GM23338 (cell line): ENCODE results near the gene LAPTM5. TPM values are rescaled to one million over a fixed set of nuclear protein-coding genes. Genes with fewer than 3 reads are reported as not detected.

ENCODE experiments used
- ATAC-seq: fragments of 200-7000 bp; cut with Tn5 transposase; 3 replicates; pipeline ENCODE4 v1.9.1; 2020
- DNase-seq: peaks from one replicate; pipeline ENCODE4 v3.0.0-alpha.2; 2015; ENCODE audit warnings: low spot score
- H2AFZ ChIP-seq: fragments of 200-600 bp; sonication (generic); 2 replicates; pipeline ENCODE4 v1.8.0; 2016; ENCODE audit warnings: antibody characterized with exemption, mild to moderate bottlenecking, moderate library complexity
- H3F3A ChIP-seq: fragments of 200-600 bp; sonication (generic); replicated peaks from 2 replicates; pipeline ENCODE4 v1.8.0; 2017; ENCODE audit warnings: antibody characterized with exemption, mixed run types, low read depth
- H3K27ac ChIP-seq: fragments of 200-600 bp; sonication (generic); 2 replicates; pipeline ENCODE4 v1.6.1; 2016; ENCODE audit warnings: low read depth
- H3K27me3 ChIP-seq: fragments of 200-600 bp; sonication (generic); 2 replicates; pipeline ENCODE4 v1.8.0; 2016; ENCODE audit warnings: mild to moderate bottlenecking, mixed run types, moderate library complexity; ENCODE audit not compliant: insufficient read depth
- H3K36me3 ChIP-seq: fragments of 200-600 bp; sonication (generic); 2 replicates; pipeline ENCODE4 v1.8.0; 2016; ENCODE audit warnings: mild to moderate bottlenecking; ENCODE audit not compliant: insufficient read depth
- H3K4me1 ChIP-seq: fragments of 200-600 bp; sonication (generic); 2 replicates; pipeline ENCODE4 v1.8.0; 2016; ENCODE audit warnings: mild to moderate bottlenecking, moderate library complexity; ENCODE audit not compliant: insufficient read depth
- H3K4me2 ChIP-seq: fragments of 200-600 bp; sonication (generic); 2 replicates; pipeline ENCODE4 v1.7.1; 2017; ENCODE audit warnings: mixed run types
- H3K4me3 ChIP-seq: fragments of 200-600 bp; sonication (generic); 2 replicates; pipeline ENCODE4 v1.6.1; 2016; ENCODE audit warnings: mixed run types
- H3K79me2 ChIP-seq: fragments of 200-600 bp; sonication (generic); replicated peaks from 2 replicates; pipeline ENCODE4 v1.8.0; 2017; ENCODE audit warnings: mild to moderate bottlenecking; ENCODE audit not compliant: insufficient read depth
- H3K9me2 ChIP-seq: fragments of 200-600 bp; sonication (generic); 2 replicates; pipeline ENCODE4 v1.8.0; 2017; ENCODE audit not compliant: insufficient read depth
- H4K20me1 ChIP-seq: fragments of 200-600 bp; sonication (generic); replicated peaks from 2 replicates; pipeline ENCODE4 v1.8.0; 2017; ENCODE audit warnings: mild to moderate bottlenecking; ENCODE audit not compliant: insufficient read depth
- H3K27ac Mint-ChIP-seq: 2 replicates; pipeline ENCODE4 v1.8.0; 2020; ENCODE audit warnings: inconsistent platforms, mild to moderate bottlenecking, moderate library complexity, mixed read lengths
- H3K27me3 Mint-ChIP-seq: 3 replicates; pipeline ENCODE4 v1.8.0; 2022; ENCODE audit warnings: low read depth, mild to moderate bottlenecking, moderate library complexity, mixed read lengths, inconsistent platforms; ENCODE audit not compliant: insufficient read depth, poor library complexity
- H3K36me3 Mint-ChIP-seq: 3 replicates; pipeline ENCODE4 v1.8.0; 2021; ENCODE audit warnings: low read depth, mild to moderate bottlenecking, inconsistent platforms, moderate library complexity, mixed read lengths
- H3K4me1 Mint-ChIP-seq: 3 replicates; pipeline ENCODE4 v1.8.0; 2020; ENCODE audit warnings: mild to moderate bottlenecking, inconsistent platforms, mixed read lengths
- H3K4me3 Mint-ChIP-seq: 3 replicates; pipeline ENCODE4 v1.8.0; 2021; ENCODE audit warnings: moderate library complexity, mild to moderate bottlenecking, inconsistent platforms, mixed read lengths
- H3K9me3 Mint-ChIP-seq: 3 replicates; pipeline ENCODE4 v1.8.0; 2020; ENCODE audit warnings: moderate library complexity, mild to moderate bottlenecking, inconsistent platforms, mixed read lengths
- CREB1 ChIP-seq: fragments of 250-450 bp; sonication (Bioruptor Pico); IDR thresholded peaks from 2 replicates; pipeline ENCODE4 v1.5.0; 2020; ENCODE audit warnings: low read depth, mild to moderate bottlenecking, moderate library complexity
- ETS1 ChIP-seq: IDR thresholded peaks from 2 replicates; pipeline ENCODE4 v1.6.1; 2016; ENCODE audit warnings: antibody characterized with exemption
- EZH2 ChIP-seq: fragments of 200-600 bp; sonication (generic); IDR thresholded peaks from one replicate; pipeline ENCODE4 v1.8.0; 2017; ENCODE audit warnings: antibody characterized with exemption, mild to moderate bottlenecking, low read depth; ENCODE audit not compliant: unreplicated experiment
- EZH2phosphoT487 ChIP-seq: fragments of 200-600 bp; sonication (generic); IDR thresholded peaks from one replicate; pipeline ENCODE4 v1.8.1; 2018; ENCODE audit warnings: antibody characterized with exemption; ENCODE audit not compliant: unreplicated experiment
- JUNB ChIP-seq: IDR thresholded peaks from one replicate; pipeline ENCODE4 v1.6.1; 2016; ENCODE audit warnings: antibody characterized with exemption; ENCODE audit not compliant: unreplicated experiment
- NANOG ChIP-seq: IDR thresholded peaks from 2 replicates; pipeline ENCODE4 v1.6.1; 2016; ENCODE audit warnings: antibody characterized with exemption, borderline replicate concordance
- POLR2AphosphoS5 ChIP-seq: IDR thresholded peaks from 2 replicates; pipeline ENCODE4 v1.6.1; 2016; ENCODE audit warnings: antibody characterized with exemption, low read depth
- STAT1 ChIP-seq: IDR thresholded peaks from one replicate; pipeline ENCODE4 v1.6.1; 2016; ENCODE audit warnings: antibody characterized with exemption; ENCODE audit not compliant: unreplicated experiment
- ZNF114 ChIP-seq: fragments of 250-450 bp; sonication (Bioruptor Pico); IDR thresholded peaks from 2 replicates; pipeline ENCODE4 v1.5.0; 2020; ENCODE audit warnings: mild to moderate bottlenecking, moderate library complexity
- ZNF331 ChIP-seq: fragments of 250-450 bp; sonication (Bioruptor Pico); IDR thresholded peaks from 2 replicates; pipeline ENCODE4 v1.5.0; 2020; ENCODE audit warnings: low read depth, mild to moderate bottlenecking, moderate library complexity
- ZNF462 ChIP-seq: fragments of 250-450 bp; sonication (Bioruptor Pico); IDR thresholded peaks from 2 replicates; pipeline ENCODE4 v1.5.0; 2020; ENCODE audit warnings: mild to moderate bottlenecking, moderate library complexity
- polyA plus RNA-seq: library from polyadenylated mRNA; unstranded; fragments of >200 nt; fragmentation: Nextera tagmentation; extraction: Ambion mirVana; gene quantifications from 2 replicates; pipeline ENCODE4 v1.2.1, GENCODE V29; 2016
- total RNA-seq: library from RNA; depleted of rRNA; stranded (reverse); fragments of >200 nt; shearing (Covaris generic); gene quantifications from 2 replicates; pipeline ENCODE4 v1.2.3, GENCODE V29; 2014
- TF ChIP-seq, protein P1 (sequence below), 2 experiments: fragments of 200-600 bp in 1 of 2; sonication (generic) in 1 of 2; conservative IDR thresholded peaks; 2 replicates each; pipeline versions ENCODE4 v1.5.1 to v1.6.1; 2016 to 2017; ENCODE audit warnings: antibody characterized with exemption in 2 of 2, low read depth in 2 of 2, mild to moderate bottlenecking in 2 of 2, moderate library complexity in 1 of 2
- TF ChIP-seq, protein P2 (sequence below): IDR thresholded peaks from one replicate; pipeline ENCODE4 v1.6.1; 2018; ENCODE audit warnings: antibody characterized with exemption; ENCODE audit not compliant: unreplicated experiment

LAPTM5 gene
- total and polyA plus RNA-seq, 2 experiments from 2014 or later, result 0.21 TPM; not detected in 1

GRCh38 chr1:30735668-30736498 lies 21.7 kb downstream of the LAPTM5 start:
- Histone ChIP-seq H3K36me3 (no peaks in the 10 kb centered on the region), H3K4me2 (no peak overlapping the region), H2AFZ (no peak overlapping the region), H3K4me1 (peaks cover 6% of the 10 kb centered on the region), H3K79me2 (no peaks in the 10 kb centered on the region), H3K9me2 (no peaks in the 10 kb centered on the region), H4K20me1 (no peaks in the 10 kb centered on the region), H3K27ac (no peak overlapping the region), H3F3A (no peaks in the 10 kb centered on the region), H3K27me3 (no peaks in the 10 kb centered on the region), H3K4me3 (no peak overlapping the region)
- Mint-ChIP-seq H3K4me1 (peaks cover 14% of the 10 kb centered on the region), H3K27ac (peak overlapping the region; percentile 11; the same call in 1 of the 2 replicates), H3K36me3 (no peaks in the 10 kb centered on the region), H3K9me3 (peaks cover 4% of the 10 kb centered on the region; the same call in 1 of the 3 replicates), H3K4me3 (no peak overlapping the region), H3K27me3 (peaks cover 15% of the 10 kb centered on the region)
- ATAC-seq (no peak), DNase-seq (no peak)
- TF ChIP-seq STAT1 (no peak), JUNB (no peak), ZNF462 (CRISPR knock-in tag) (no peak), ZNF331 (CRISPR knock-in tag) (no peak), EZH2 (no peak), POLR2AphosphoS5 (no peak), CREB1 (CRISPR knock-in tag) (no peak), EZH2phosphoT487 (no peak), NANOG (no peak), ZNF114 (no peak), ETS1 (no peak)
- TF ChIP-seq, protein P1, sequence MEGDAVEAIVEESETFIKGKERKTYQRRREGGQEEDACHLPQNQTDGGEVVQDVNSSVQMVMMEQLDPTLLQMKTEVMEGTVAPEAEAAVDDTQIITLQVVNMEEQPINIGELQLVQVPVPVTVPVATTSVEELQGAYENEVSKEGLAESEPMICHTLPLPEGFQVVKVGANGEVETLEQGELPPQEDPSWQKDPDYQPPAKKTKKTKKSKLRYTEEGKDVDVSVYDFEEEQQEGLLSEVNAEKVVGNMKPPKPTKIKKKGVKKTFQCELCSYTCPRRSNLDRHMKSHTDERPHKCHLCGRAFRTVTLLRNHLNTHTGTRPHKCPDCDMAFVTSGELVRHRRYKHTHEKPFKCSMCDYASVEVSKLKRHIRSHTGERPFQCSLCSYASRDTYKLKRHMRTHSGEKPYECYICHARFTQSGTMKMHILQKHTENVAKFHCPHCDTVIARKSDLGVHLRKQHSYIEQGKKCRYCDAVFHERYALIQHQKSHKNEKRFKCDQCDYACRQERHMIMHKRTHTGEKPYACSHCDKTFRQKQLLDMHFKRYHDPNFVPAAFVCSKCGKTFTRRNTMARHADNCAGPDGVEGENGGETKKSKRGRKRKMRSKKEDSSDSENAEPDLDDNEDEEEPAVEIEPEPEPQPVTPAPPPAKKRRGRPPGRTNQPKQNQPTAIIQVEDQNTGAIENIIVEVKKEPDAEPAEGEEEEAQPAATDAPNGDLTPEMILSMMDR (conservative IDR thresholded peaks at IDR 0.05; ENCODE audit: low read depth in 2 of 2), result no peak
- TF ChIP-seq, protein P2, sequence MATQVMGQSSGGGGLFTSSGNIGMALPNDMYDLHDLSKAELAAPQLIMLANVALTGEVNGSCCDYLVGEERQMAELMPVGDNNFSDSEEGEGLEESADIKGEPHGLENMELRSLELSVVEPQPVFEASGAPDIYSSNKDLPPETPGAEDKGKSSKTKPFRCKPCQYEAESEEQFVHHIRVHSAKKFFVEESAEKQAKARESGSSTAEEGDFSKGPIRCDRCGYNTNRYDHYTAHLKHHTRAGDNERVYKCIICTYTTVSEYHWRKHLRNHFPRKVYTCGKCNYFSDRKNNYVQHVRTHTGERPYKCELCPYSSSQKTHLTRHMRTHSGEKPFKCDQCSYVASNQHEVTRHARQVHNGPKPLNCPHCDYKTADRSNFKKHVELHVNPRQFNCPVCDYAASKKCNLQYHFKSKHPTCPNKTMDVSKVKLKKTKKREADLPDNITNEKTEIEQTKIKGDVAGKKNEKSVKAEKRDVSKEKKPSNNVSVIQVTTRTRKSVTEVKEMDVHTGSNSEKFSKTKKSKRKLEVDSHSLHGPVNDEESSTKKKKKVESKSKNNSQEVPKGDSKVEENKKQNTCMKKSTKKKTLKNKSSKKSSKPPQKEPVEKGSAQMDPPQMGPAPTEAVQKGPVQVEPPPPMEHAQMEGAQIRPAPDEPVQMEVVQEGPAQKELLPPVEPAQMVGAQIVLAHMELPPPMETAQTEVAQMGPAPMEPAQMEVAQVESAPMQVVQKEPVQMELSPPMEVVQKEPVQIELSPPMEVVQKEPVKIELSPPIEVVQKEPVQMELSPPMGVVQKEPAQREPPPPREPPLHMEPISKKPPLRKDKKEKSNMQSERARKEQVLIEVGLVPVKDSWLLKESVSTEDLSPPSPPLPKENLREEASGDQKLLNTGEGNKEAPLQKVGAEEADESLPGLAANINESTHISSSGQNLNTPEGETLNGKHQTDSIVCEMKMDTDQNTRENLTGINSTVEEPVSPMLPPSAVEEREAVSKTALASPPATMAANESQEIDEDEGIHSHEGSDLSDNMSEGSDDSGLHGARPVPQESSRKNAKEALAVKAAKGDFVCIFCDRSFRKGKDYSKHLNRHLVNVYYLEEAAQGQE, result no peak
